SJSA1 (cell line): ENCODE measurements around the gene ALOX5AP. TPM values are rescaled to one million over a fixed set of nuclear protein-coding genes. Genes with fewer than 3 reads are reported as not detected.
A peak's percentile ranks its signal among the peaks of the same experiment; 100 is the strongest.

ENCODE experiments used
- DNase-seq, 2 experiments: peaks; one replicate each; pipeline ENCODE4 v3.0.0-alpha.2; 2015 to 2020; ENCODE audit warnings: low spot score in 2 of 2, low read depth in 1 of 2
- H3K27ac ChIP-seq: fragments of 250-450 bp; sonication (Bioruptor Pico); 2 replicates; pipeline ENCODE4 v1.5.1; 2020; ENCODE audit warnings: mild to moderate bottlenecking, moderate library complexity
- H3K27me3 ChIP-seq: fragments of 250-450 bp; sonication (Bioruptor Pico); replicated peaks from 2 replicates; pipeline ENCODE4 v1.5.1; 2020; ENCODE audit warnings: mild to moderate bottlenecking, moderate library complexity
- H3K36me3 ChIP-seq: fragments of 250-450 bp; sonication (Bioruptor Pico); 2 replicates; pipeline ENCODE4 v1.5.1; 2020; ENCODE audit warnings: mild to moderate bottlenecking
- H3K4me1 ChIP-seq: fragments of 250-450 bp; sonication (Bioruptor Pico); replicated peaks from 2 replicates; pipeline ENCODE4 v1.6.1; 2021; ENCODE audit warnings: mild to moderate bottlenecking
- H3K4me3 ChIP-seq: fragments of 250-450 bp; sonication (Bioruptor Pico); 2 replicates; pipeline ENCODE4 v1.5.1; 2020; ENCODE audit warnings: mild to moderate bottlenecking
- H3K9me3 ChIP-seq: fragments of 250-450 bp; sonication (Bioruptor Pico); replicated peaks from 2 replicates; pipeline ENCODE4 v1.5.1; 2020; ENCODE audit warnings: mild to moderate bottlenecking
- total RNA-seq: library from RNA; depleted of rRNA; stranded (reverse); fragments of >200 nt; shearing (Covaris generic); gene quantifications from 2 replicates; pipeline ENCODE4 v1.2.3, GENCODE V29; 2014

Gene ALOX5AP
- total RNA-seq, 1 experiment from 2014 or later: 1.6 TPM

- H3K27me3 ChIP-seq: no peaks in the 10 kb centered on the region
- no peak overlapping the region for H3K4me3 ChIP-seq
- peak overlapping the region; percentile 84 for H3K27ac ChIP-seq
- no peak for DNase-seq
- H3K9me3 ChIP-seq: no peaks in the 10 kb centered on the region
- H3K36me3 ChIP-seq: no peaks in the 10 kb centered on the region
- peaks cover 70% of the 10 kb centered on the region for H3K4me1 ChIP-seq
These were observed 61.6 kb downstream of the ALOX5AP start for GRCh38 chr13:30796631-30797601.

DNA sequence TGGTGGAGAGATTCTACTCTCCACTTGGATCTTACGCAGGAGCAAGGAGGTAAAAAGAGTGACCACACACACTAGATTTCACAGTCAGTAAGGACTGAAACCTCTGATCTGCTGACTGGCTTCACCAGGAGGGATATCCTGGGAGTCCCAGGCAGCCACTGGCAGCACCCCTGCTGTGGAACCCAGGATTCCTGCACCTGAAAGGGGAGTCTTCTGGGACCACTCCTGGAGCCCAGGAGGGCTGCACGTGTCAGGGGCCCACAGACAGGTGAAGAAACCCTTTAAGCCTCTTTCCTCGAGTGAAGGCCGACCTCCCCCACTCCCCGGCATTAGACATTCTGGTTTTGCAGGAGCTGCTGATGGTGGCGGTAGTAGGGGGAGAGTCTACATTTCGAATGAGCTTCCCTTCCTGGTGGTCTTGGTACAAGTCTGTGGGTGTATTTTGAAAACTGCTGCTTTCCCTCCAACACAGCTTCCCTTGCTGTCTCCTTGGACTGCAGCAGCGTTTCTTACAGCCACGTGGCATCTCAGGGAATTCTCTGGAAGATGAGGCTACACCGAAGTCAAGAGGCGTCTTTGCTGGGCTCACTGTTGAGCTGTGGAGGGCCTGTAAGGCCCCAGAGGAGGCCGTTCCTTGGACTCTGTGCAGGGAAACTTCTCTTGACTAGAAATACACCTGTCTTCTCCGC is 62.6 kb downstream of the ALOX5AP start:
- no peak for DNase-seq
- H3K27me3 ChIP-seq: no peaks in the 10 kb centered on the region
- H3K4me3 ChIP-seq: no peak overlapping the region
- peak overlapping the region; percentile 78 for H3K27ac ChIP-seq
- H3K4me1 ChIP-seq: peaks cover 64% of the 10 kb centered on the region
- H3K9me3 ChIP-seq: no peaks in the 10 kb centered on the region
- H3K36me3 ChIP-seq: no peaks in the 10 kb centered on the region

GRCh38 chr13:30798776-30799355 is 63.5 kb downstream of the ALOX5AP start:
- H3K4me1 ChIP-seq: peaks cover 64% of the 10 kb centered on the region
- H3K27ac ChIP-seq: peak overlapping the region; percentile 78
- DNase-seq: peak; percentile 66 to 77
- no peaks in the 10 kb centered on the region for H3K9me3 ChIP-seq
- H3K4me3 ChIP-seq: no peak overlapping the region
- no peaks in the 10 kb centered on the region for H3K27me3 ChIP-seq
- no peaks in the 10 kb centered on the region for H3K36me3 ChIP-seq

GRCh38 chr13:30799356-30799824 is 64.0 kb downstream of the ALOX5AP start:
- peaks cover 64% of the 10 kb centered on the region for H3K4me1 ChIP-seq
- H3K36me3 ChIP-seq: no peaks in the 10 kb centered on the region
- no peak overlapping the region for H3K4me3 ChIP-seq
- H3K9me3 ChIP-seq: no peaks in the 10 kb centered on the region
- H3K27me3 ChIP-seq: no peaks in the 10 kb centered on the region
- H3K27ac ChIP-seq: peak overlapping the region; percentile 78
- peak in 1 of 2 experiments; percentile 61 for DNase-seq

DNA sequence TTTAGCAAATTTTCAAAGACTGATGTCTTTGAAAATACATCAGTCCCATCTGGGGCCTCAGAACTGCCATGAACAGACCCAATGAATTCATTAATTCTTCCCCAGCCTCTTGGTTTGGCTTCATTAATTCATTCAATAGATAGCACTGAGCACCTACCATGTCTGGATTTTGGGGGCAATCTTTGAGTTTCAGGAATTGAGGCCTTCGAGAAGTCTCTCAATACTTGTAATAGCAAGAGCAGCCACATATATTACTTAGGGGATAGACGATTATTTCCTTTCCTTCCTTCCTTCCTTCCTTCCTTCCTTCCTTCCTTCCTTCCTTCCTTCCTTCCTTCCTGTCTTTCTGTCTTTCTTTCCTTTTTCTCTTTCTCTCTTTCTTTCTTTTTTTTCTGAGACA is 64.8 kb downstream of the ALOX5AP start:
- DNase-seq: no peak
- H3K4me1 ChIP-seq: peaks cover 62% of the 10 kb centered on the region
- no peak overlapping the region for H3K4me3 ChIP-seq
- no peaks in the 10 kb centered on the region for H3K36me3 ChIP-seq
- H3K27me3 ChIP-seq: no peaks in the 10 kb centered on the region
- H3K27ac ChIP-seq: peak overlapping the region; percentile 78
- no peaks in the 10 kb centered on the region for H3K9me3 ChIP-seq

GRCh38 chr13:30802501-30802900 is 67.2 kb downstream of the ALOX5AP start:
- Histone ChIP-seq H3K4me3 (no peak overlapping the region), H3K9me3 (no peaks in the 10 kb centered on the region), H3K27ac (no peak overlapping the region), H3K36me3 (no peaks in the 10 kb centered on the region), H3K4me1 (peaks cover 39% of the 10 kb centered on the region), H3K27me3 (no peaks in the 10 kb centered on the region)
- no peak for DNase-seq

DNA sequence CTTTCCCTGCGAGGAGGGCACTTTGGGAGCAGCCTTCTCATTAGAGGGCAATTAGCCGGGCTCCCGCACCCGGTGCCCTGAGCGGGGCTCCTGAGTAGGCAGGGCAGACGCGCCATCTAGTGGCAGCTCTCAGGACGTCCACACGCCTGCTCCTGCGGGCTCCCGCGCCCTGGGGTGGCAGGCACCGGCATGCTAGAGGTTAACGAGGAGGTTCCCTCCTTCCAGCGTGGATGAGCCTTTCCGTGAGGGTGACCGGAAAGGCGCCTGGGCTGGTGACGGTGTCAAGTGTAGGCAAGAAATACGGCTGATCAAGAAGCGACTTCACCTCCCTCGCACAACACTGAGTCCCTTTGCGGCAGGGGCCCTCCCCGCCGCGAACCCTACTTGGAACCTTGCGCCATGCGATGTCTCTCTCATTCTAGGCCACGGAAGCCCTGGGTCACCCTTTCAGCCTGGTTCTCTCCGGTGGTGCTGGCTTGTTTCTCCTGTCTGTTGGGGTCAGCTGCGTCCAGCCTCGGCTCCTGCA is 67.7 kb downstream of the ALOX5AP start:
- Histone ChIP-seq H3K27ac (no peak overlapping the region), H3K27me3 (no peaks in the 10 kb centered on the region), H3K9me3 (no peaks in the 10 kb centered on the region), H3K4me1 (peaks cover 33% of the 10 kb centered on the region), H3K4me3 (no peak overlapping the region), H3K36me3 (no peaks in the 10 kb centered on the region)
- peak; percentile 59 to 75 for DNase-seq

DNA sequence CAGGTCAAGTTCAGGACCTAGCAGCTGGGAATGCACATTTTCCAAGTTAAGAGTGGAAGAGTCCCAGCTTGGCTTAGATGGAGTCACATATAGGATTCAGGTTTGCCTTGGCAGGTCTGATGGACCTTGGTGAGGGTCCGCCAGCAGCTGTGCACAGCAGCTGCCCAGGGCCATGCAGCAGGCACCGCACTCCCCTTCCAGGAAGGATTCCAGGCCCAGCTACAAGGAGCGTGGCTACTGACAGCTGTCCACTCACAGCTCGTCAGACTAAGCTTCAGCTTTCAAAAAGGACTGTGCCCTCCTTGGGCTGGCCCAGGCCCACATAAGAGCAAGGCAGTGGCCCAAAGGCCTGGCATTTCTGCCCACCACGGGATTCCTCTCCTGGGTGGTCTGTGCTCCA is 68.4 kb downstream of the ALOX5AP start:
- Histone ChIP-seq H3K4me1 (peaks cover 26% of the 10 kb centered on the region), H3K27ac (no peak overlapping the region), H3K36me3 (no peaks in the 10 kb centered on the region), H3K27me3 (no peaks in the 10 kb centered on the region), H3K9me3 (no peaks in the 10 kb centered on the region), H3K4me3 (no peak overlapping the region)
- no peak for DNase-seq

GRCh38 chr13:30804474-30804873 is 69.1 kb downstream of the ALOX5AP start:
- no peak for DNase-seq
- Histone ChIP-seq H3K4me1 (peaks cover 19% of the 10 kb centered on the region), H3K9me3 (no peaks in the 10 kb centered on the region), H3K4me3 (no peak overlapping the region), H3K36me3 (no peaks in the 10 kb centered on the region), H3K27me3 (no peaks in the 10 kb centered on the region), H3K27ac (no peak overlapping the region)

DNA sequence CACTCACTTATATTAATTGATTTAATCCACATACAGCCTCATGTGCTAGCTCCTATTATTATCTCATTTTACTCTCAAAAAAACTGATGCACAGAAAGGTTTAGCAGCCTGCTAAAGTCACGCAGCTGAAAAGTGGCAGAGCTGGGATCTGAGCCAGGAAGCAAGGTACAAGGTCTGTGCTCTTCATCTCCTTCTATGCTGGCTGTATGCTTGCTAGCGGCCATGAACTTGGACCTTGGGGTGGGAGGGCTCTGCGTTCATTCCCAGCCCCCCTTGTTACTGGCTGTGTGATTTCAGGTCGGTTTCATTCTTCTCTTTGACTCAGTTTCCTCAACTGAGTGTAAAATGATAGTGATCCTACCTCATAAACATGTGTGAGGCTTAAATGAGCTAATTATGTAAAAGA is 69.8 kb downstream of the ALOX5AP start:
- no peaks in the 10 kb centered on the region for H3K27me3 ChIP-seq
- DNase-seq: no peak
- no peak overlapping the region for H3K4me3 ChIP-seq
- no peaks in the 10 kb centered on the region for H3K9me3 ChIP-seq
- H3K36me3 ChIP-seq: no peaks in the 10 kb centered on the region
- no peak overlapping the region for H3K27ac ChIP-seq
- H3K4me1 ChIP-seq: peaks cover 12% of the 10 kb centered on the region

DNA sequence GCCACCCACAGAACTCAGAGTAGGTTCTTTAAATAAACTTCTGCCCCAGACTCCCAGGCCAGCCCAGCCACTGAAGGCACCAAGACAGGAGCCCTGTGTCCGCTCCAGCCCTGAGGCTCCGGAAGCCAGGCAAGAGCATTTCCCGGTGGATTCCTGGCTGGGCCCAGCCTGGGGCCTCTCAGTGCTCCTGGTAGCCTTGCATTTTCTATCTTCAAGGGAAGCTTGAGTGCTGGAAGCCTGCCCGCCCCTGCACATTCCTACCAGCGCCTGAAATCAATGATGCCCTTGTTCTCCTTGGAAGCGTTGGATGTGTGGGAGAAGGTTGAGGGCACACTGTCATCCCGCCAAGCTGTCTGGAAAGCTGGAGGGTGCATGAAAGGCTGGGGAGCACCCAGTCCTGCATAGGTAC is 70.3 kb downstream of the ALOX5AP start:
- Histone ChIP-seq H3K4me3 (no peak overlapping the region), H3K27me3 (no peaks in the 10 kb centered on the region), H3K9me3 (no peaks in the 10 kb centered on the region), H3K4me1 (peaks cover 9% of the 10 kb centered on the region), H3K36me3 (no peaks in the 10 kb centered on the region), H3K27ac (no peak overlapping the region)
- DNase-seq: no peak

DNA sequence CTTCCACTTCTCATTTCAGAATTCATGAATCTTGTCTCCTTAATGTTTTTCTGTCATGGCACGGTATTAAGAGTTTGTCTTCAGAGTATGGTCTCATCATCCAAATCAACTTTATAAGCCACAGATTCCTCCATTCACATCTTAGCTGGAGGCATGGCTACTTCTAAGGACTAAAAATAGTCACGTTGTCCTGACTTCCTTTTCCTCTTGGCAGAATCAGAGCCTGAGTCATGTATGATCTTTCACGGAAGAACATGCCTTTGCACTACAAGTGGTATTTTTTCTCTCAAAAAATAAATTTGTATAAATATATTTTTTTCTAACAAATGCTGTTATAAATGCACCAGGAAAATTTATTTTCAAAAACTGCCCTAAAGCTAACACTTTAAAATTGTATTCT is 71.4 kb downstream of the ALOX5AP start:
- Histone ChIP-seq H3K4me1 (peaks cover 9% of the 10 kb centered on the region), H3K9me3 (no peaks in the 10 kb centered on the region), H3K27me3 (no peaks in the 10 kb centered on the region), H3K36me3 (no peaks in the 10 kb centered on the region), H3K4me3 (no peak overlapping the region), H3K27ac (no peak overlapping the region)
- DNase-seq: no peak

DNA sequence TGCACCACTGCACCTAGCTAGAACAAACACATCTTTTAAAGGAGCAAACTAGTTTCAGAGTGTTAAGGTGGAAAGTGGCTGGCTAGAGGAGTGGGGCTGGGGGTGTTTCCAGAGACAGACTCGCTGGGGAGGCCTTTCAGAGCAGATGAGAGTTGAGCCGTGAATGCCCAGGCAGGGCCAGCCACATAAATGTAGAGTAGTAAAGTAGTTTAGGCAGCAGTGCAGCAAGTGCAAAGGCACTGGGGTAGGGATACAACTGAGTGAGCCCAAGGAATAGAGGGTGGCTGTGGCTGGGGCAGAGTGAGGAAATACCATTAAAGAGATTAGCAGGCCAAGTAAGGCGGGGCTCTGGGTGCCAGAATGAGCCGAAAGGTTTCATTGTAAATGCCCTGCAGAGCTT is 72.0 kb downstream of the ALOX5AP start:
- no peaks in the 10 kb centered on the region for H3K9me3 ChIP-seq
- peaks cover 9% of the 10 kb centered on the region for H3K4me1 ChIP-seq
- H3K27me3 ChIP-seq: no peaks in the 10 kb centered on the region
- no peaks in the 10 kb centered on the region for H3K36me3 ChIP-seq
- no peak overlapping the region for H3K4me3 ChIP-seq
- no peak overlapping the region for H3K27ac ChIP-seq
- no peak for DNase-seq
